Measurements from ENCODE around the gene MSRB2.

GRCh38 chr10:23081221-23081750 is 14.1 kb upstream of the MSRB2 start:
- TF ChIP-seq POLR2A (IDR thresholded peaks at IDR 0.05; ENCODE audit: low read length) (no peak), GATA1 (IDR thresholded peaks at IDR 0.05; ENCODE audit: low read depth, low read length) (no peak)
